Stimulated activated CD8-positive, alpha-beta memory T cell treated with anti-CD3 and anti-CD28 coated beads, Interleukin-12 subunit alpha, Interleukin-12 subunit beta, amount 100 ng/mL, for 4 hours (primary cell): Measurements from ENCODE around the gene ANKRD44.

Source experiments
- DNase-seq: peaks from one replicate; pipeline ENCODE4 v3.0.0-alpha.2; 2020; ENCODE audit warnings: low read depth

The ANKRD44 gene

GRCh38 chr2:197141702-197142473 is 168.7 kb downstream of the ANKRD44 start:
- no peak for DNase-seq

- no peak for DNase-seq
Observed at GRCh38 chr2:197140045-197140444, 170.5 kb downstream of the ANKRD44 start.

GRCh38 chr2:197138506-197138905 is 172.1 kb downstream of the ANKRD44 start:
- no peak for DNase-seq

GRCh38 chr2:197137826-197138477 is 172.6 kb downstream of the ANKRD44 start:
- DNase-seq, result no peak

GRCh38 chr2:197137231-197137630 is 173.3 kb downstream of the ANKRD44 start:
- DNase-seq, result no peak

- no peak for DNase-seq
Observed at GRCh38 chr2:197136452-197136851, 174.1 kb downstream of the ANKRD44 start.

GRCh38 chr2:197135806-197136205 is 174.8 kb downstream of the ANKRD44 start:
- no peak for DNase-seq

GRCh38 chr2:197134206-197134605 is 176.4 kb downstream of the ANKRD44 start:
- no peak for DNase-seq

GRCh38 chr2:197131558-197131855 is 179.1 kb downstream of the ANKRD44 start:
- DNase-seq, result no peak

GRCh38 chr2:197130318-197130717 is 180.3 kb downstream of the ANKRD44 start:
- no peak for DNase-seq

GRCh38 chr2:197128897-197129296 is 181.7 kb downstream of the ANKRD44 start:
- no peak for DNase-seq

GRCh38 chr2:197128126-197128525 is 182.5 kb downstream of the ANKRD44 start:
- DNase-seq, result no peak

GRCh38 chr2:197126630-197127352 is 183.8 kb downstream of the ANKRD44 start:
- no peak for DNase-seq

- no peak for DNase-seq
Observed at GRCh38 chr2:197124639-197125390, 185.8 kb downstream of the ANKRD44 start.

- no peak for DNase-seq
Observed at GRCh38 chr2:197122821-197123220, 187.8 kb downstream of the ANKRD44 start.

GRCh38 chr2:197121756-197122385 is 188.7 kb downstream of the ANKRD44 start:
- DNase-seq, result no peak

GRCh38 chr2:197121255-197121654 is 189.3 kb downstream of the ANKRD44 start:
- DNase-seq, result no peak

- DNase-seq, result no peak
Observed at GRCh38 chr2:197116306-197116879, 194.2 kb downstream of the ANKRD44 start.

GRCh38 chr2:197115325-197115724 is 195.3 kb downstream of the ANKRD44 start:
- no peak for DNase-seq

GRCh38 chr2:197113275-197113711 is 197.3 kb downstream of the ANKRD44 start:
- no peak for DNase-seq

GRCh38 chr2:197109326-197109725 is 201.3 kb downstream of the ANKRD44 start:
- DNase-seq, result no peak

GRCh38 chr2:197108758-197109157 is 201.8 kb downstream of the ANKRD44 start:
- no peak for DNase-seq
